Muscle layer of duodenum (tissue), 2 donors: ENCODE results near the gene SNTG2.
A peak's percentile ranks its signal among the peaks of the same experiment; 100 is the strongest.
"Not testable (repeated sequence)": the region's sequence is repeated elsewhere in the genome, so short reads cannot be mapped to it uniquely, and the experiment has no call there.

Source experiments
- H3K27ac ChIP-seq: one replicate; pipeline ENCODE4 v1.7.0; 2013; ENCODE audit warnings: mild to moderate bottlenecking, low read length
- H3K27me3 ChIP-seq: one replicate; pipeline ENCODE4 v1.7.0; 2013; ENCODE audit warnings: low read depth, mild to moderate bottlenecking, control low read depth, low read length
- H3K36me3 ChIP-seq, 2 donors: one replicate each; pipeline ENCODE4 v1.7.0; 2013; ENCODE audit warnings: low read length in 2 of 2, control low read depth in 1 of 2, mild to moderate bottlenecking in 1 of 2; ENCODE audit not compliant: insufficient read depth in 2 of 2, control insufficient read depth in 1 of 2
- H3K4me1 ChIP-seq, 2 donors: one replicate each; pipeline ENCODE4 v1.7.0; 2013; ENCODE audit warnings: low read length in 2 of 2, mild to moderate bottlenecking in 2 of 2, control low read depth in 1 of 2, moderate library complexity in 1 of 2; ENCODE audit not compliant: insufficient read depth in 2 of 2, control insufficient read depth in 1 of 2
- H3K4me3 ChIP-seq, 2 donors: one replicate each; pipeline ENCODE4 v1.7.0; 2013; ENCODE audit warnings: low read length in 2 of 2, low read depth in 1 of 2, mild to moderate bottlenecking in 1 of 2
- H3K9me3 ChIP-seq, 2 donors: one replicate each; pipeline ENCODE4 v1.7.0; 2013; ENCODE audit warnings: low read length in 2 of 2, control low read depth in 1 of 2, mild to moderate bottlenecking in 1 of 2; ENCODE audit not compliant: control insufficient read depth in 1 of 2
- donor health status: healthy.

SNTG2 gene

DNA sequence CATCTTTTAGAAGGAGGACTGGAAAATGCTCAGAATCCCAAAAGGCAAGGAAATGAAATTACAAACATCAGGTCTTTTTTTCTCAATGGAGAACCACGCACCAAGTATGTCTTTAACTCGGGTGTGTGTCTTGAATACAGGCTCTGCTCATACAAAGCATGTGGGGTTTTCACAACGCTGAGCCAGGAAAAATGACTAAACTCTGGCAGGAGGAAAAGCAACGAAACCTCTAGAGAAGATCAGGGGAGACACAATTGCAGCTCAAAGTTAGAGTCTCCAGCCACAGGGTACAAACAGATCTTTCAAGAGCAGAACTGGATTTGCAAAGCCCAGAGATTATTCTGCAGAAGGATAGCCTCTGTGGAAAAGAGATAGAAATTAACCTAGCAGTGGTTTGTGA lies 419.8 kb downstream of the SNTG2 start:
- H3K27ac ChIP-seq = no peak overlapping the region
- H3K9me3 ChIP-seq = no peaks in the 10 kb centered on the region

DNA sequence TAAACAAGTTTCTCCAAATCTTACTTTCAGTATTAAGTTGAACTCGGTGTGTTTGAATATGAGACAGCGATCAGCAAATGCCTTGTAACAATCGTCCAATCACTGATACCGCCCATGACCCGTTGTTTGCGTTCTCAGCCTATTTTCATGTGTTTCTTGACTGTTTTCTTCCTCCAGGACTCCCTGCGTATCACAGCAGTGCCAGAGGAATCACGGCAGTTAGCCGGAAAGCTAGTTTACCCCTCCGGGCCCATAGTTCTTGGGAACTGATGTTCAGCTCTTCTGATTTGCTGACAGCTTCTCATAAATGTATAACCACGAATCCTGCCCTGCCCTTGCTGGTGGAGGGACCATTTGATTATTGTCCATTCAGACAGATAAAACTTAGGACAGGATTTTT lies 420.4 kb downstream of the SNTG2 start:
- no peak overlapping the region for H3K27ac ChIP-seq
- no peaks in the 10 kb centered on the region for H3K36me3 ChIP-seq
- H3K4me1 ChIP-seq = no peaks in the 10 kb centered on the region
- H3K4me3 ChIP-seq = no peak overlapping the region
- H3K27me3 ChIP-seq = no peaks in the 10 kb centered on the region
- no peaks in the 10 kb centered on the region for H3K9me3 ChIP-seq

More for the DNA sequence above, 419.8 kb downstream of the SNTG2 start:
- Histone ChIP-seq H3K4me3 (no peak overlapping the region), H3K4me1 (no peaks in the 10 kb centered on the region), H3K27me3 (no peaks in the 10 kb centered on the region), H3K36me3 (no peaks in the 10 kb centered on the region)

DNA sequence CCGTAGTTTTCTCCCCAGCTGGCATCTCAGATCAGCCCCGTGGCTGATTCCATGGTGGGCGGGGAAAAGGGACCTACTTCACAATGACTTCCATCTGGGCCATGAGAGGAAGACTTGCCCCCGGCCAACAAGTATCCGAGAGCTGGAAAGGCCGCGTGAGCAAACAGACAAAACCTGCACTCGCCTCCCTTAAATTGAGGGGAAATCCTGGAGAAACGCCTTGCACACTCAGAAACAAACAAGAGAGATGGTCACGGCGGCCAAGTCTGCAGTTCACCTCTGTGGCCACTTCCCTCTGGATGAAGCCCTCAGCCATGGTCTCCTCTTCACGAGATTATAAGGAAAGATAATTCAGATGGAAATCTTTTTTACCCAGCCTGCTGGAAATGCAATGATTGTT lies 423.2 kb downstream of the SNTG2 start:
- Histone ChIP-seq H3K4me3 (no peak overlapping the region), H3K27me3 (no peaks in the 10 kb centered on the region), H3K9me3 (no peaks in the 10 kb centered on the region), H3K27ac (no peak overlapping the region), H3K4me1 (no peaks in the 10 kb centered on the region), H3K36me3 (no peaks in the 10 kb centered on the region)

DNA sequence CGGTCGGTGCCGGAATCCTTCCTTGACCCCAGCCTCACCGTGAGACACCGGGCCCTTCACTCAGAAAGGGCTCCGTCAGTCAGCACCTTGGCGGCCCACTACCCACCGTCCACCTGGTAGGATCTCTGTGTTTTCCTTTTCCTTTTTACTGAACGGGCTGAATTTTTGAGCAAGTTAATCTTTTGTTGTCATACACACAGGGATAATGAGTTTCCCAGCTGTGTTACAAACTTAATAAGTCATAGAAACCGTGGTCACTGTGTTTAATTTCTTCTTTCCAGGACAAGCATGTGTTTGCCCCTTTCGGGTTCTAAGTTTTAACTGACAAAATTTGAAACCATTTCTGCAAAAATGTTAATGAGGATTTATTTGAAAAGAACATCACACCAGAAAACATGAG lies 423.6 kb downstream of the SNTG2 start:
- H3K4me1 ChIP-seq = no peaks in the 10 kb centered on the region
- H3K9me3 ChIP-seq = no peaks in the 10 kb centered on the region
- H3K27me3 ChIP-seq = no peaks in the 10 kb centered on the region
- H3K4me3 ChIP-seq = no peak overlapping the region
- no peak overlapping the region for H3K27ac ChIP-seq
- no peaks in the 10 kb centered on the region for H3K36me3 ChIP-seq

DNA sequence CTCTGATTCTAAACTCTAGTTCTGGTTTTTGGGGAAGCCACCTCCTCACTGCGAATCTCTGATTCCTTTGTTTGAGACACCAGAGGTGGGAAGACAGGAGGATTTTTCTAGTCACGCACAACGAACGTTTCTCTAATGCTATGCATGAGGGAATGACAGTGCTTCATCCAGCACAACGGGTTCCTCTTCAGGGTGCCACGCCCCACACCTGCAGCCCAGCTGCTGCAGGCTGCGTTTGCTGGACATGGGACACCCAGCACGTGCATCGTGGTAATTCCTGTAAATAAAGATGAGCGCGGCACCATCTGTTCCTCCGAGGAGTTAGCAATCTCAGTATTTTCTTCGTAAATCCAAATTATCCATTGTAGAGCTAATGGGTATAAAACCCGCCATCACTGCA lies 425.1 kb downstream of the SNTG2 start:
- H3K27ac ChIP-seq = no peak overlapping the region
- H3K4me3 ChIP-seq = peak overlapping the region in 1 of 2 donors; percentile 24

DNA sequence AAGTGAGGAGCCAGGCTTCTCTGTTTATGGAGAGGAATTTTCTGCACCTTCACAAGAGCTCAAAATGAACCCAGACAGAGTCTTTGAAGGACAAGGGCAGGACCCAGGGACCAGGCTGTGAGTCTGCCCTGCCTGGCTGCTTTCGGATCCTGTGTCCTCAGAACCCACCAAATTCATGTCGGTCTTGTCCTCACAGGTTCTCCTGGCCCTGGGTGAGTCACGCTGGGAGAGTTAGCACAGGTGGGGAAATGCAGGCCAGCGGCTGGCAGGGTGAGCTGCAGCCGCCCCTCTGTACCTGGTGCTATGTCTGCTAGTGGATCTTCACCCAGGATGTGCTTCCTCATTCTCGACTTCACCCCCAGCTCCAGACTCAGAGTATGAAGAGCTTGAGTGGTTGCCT lies 426.8 kb downstream of the SNTG2 start:
- H3K4me3 ChIP-seq = no peak overlapping the region

More for the DNA sequence above, 425.1 kb downstream of the SNTG2 start:
- Histone ChIP-seq H3K9me3 (no peaks in the 10 kb centered on the region), H3K27me3 (no peaks in the 10 kb centered on the region), H3K36me3 (no peaks in the 10 kb centered on the region), H3K4me1 (no peaks in the 10 kb centered on the region)

DNA sequence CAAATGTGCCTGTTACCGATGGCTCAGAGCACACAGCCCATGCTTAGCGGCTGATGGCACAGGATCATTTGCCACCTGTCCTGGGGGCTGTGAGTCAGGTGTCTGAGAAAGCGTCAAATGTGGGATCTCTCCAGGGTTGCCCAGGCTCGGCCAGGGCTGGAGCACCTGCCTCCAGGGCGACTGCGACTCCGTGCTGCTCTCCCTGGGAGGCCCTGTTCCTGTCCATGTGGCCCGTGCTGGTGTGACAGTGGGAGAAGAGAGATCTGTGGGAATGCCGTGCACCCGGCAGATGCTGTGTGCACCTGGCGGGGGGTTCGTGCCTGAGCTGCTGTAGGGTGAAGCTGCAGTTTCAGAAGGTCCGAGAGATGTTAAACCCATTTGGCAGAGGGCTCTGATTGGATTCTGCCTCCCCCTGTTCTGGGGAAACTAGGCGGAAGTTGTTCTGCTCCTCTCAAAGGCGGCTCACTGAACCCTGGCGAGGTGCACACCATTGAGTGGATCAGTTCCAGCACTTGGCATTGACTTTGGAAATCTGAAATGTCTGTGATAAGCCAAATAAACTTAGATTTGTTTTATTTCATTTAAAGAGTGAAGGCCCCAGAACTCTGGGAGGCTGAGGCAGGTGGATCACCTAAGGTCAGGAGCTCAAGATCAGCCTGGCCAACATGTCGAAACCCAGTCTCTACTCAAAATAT lies 428.0 kb downstream of the SNTG2 start:
- Histone ChIP-seq H3K4me3 (no peak overlapping the region), H3K27me3 (no peaks in the 10 kb centered on the region), H3K9me3 (no peaks in the 10 kb centered on the region), H3K27ac (no peak overlapping the region), H3K4me1 (no peaks in the 10 kb centered on the region), H3K36me3 (no peaks in the 10 kb centered on the region)

More for the DNA sequence above, 426.8 kb downstream of the SNTG2 start:
- Histone ChIP-seq H3K9me3 (no peaks in the 10 kb centered on the region), H3K36me3 (no peaks in the 10 kb centered on the region), H3K27me3 (no peaks in the 10 kb centered on the region), H3K4me1 (no peaks in the 10 kb centered on the region), H3K27ac (no peak overlapping the region)

DNA sequence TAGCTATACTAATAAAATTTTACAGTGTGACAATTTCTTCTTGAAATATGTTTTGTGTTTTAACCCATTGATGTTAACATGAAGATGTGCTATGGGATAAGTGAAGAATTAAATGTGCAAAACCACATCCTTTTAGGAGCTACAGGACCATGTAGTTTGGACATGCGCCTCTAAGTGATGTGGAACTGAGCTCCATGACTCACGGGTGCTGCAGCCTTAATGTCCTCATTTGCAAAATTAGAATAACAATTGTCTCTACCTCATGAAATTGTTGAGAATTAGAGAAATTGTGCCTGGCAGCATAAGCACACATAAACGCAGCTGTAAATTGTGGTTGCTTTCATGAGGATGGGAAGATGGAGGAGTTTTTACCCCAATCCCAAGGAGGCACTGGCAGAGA lies 431.0 kb downstream of the SNTG2 start:
- Histone ChIP-seq H3K9me3 (no peaks in the 10 kb centered on the region), H3K27me3 (no peaks in the 10 kb centered on the region), H3K4me3 (no peak overlapping the region), H3K4me1 (no peaks in the 10 kb centered on the region), H3K36me3 (no peaks in the 10 kb centered on the region), H3K27ac (no peak overlapping the region)

DNA sequence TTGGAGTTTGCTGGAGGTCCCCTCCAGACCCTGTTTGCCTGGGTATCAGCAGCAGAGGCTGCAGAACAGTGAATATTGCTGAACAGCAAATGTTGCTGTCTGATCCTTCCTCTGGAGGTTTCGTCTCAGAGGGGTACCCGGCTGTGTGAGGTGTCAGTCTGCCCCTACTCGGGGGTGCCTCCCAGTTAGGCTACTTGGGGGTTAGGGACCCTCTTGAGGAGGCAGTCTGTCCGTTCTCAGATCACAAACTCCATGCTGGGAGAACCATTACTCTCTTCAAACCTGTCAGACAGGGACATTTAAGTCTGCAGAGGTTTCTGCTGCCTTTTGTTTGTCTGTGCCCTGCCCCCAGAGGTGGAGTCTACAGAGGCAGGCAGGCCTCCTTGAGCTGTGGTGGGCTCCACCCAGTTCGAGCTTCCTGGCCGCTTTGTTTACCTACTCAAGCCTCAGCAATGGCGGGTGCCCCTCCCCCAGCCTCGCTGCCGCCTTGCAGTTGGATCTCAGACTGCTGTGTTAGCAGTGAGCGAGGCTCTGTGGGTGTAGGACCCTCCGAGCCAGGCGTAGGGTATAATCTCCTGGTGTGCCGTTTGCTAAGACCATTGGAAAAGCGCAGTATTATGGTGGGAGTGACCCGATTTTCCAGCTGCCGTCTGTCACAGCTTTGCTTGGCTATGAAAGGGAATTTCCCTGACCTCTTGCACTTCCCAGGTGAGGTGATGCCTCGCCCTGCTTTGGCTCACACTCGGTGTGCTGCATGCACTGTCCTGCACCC lies 437.5 kb downstream of the SNTG2 start:
- not testable (repeated sequence) for H3K36me3 ChIP-seq, H3K4me3 ChIP-seq, H3K9me3 ChIP-seq, H3K4me1 ChIP-seq, H3K27ac ChIP-seq, H3K27me3 ChIP-seq

DNA sequence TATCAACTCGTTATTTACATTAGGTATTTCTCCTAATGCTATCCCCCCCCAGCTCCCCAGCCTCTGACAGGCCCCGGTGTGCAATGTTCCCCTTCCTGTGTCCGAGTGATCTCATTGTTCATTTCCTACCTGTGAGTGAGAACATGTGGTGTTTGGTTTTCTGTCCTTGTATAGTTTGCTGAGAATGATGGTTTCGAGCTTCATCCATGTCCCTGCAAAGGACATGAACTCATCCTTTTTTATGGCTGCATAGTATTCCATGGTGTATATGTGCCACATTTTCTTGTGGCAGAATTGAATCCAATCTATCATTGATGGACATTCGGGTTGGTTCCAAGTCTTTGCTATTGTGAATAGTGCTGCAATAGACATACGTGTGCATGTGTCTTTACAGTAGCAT lies 439.5 kb downstream of the SNTG2 start:
- H3K9me3 ChIP-seq, H3K27me3 ChIP-seq, H3K27ac ChIP-seq, H3K4me3 ChIP-seq, H3K36me3 ChIP-seq, H3K4me1 ChIP-seq: not testable (repeated sequence)

DNA sequence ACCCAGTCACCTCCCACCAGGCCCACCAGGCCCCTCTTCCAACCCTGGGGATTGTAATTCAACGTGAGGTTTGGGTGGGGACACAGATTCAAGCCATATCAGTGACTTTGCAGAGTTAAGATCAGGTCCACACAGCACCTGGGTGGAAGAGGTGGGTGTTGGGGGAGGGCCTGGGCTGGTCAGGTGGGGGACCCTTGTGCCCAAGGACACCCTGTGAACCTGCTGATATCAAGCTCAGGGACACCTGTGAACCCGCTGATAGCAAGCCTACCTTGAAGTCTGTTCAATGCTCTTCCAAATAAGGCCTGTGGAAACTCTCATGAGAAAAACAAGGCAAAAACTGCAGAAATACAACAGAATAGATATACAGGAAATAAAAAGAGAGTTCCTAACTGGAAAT lies 442.7 kb downstream of the SNTG2 start:
- Histone ChIP-seq H3K36me3 (no peaks in the 10 kb centered on the region), H3K4me1 (no peaks in the 10 kb centered on the region), H3K27me3 (no peaks in the 10 kb centered on the region), H3K9me3 (no peaks in the 10 kb centered on the region), H3K27ac (no peak overlapping the region), H3K4me3 (no peak overlapping the region)
